Heart left ventricle (tissue), 16 donors: ENCODE data around the gene LAMTOR1. TPM values are rescaled to one million over a fixed set of nuclear protein-coding genes. Genes with fewer than 3 reads are reported as not detected.

Experiments used
- ATAC-seq, 4 donors: fragments of 200-7000 bp; cut with Tn5 transposase; one replicate each; pipeline ENCODE4 v1.9.1; 2020 to 2022; ENCODE audit warnings: moderate library complexity in 4 of 4, mild to moderate bottlenecking in 3 of 4, moderate number of reproducible peaks in 1 of 4
- DNase-seq, 5 donors: peaks; one replicate each; pipeline ENCODE4 v3.0.0-alpha.2; 2020
- H3K27ac ChIP-seq, 12 donors: fragments of 200-600 bp; sonication (generic) in 4 of 12; one replicate each; pipeline versions ENCODE4 v1.5.0 to v1.8.0; 2016 to 2022; ENCODE audit warnings: mild to moderate bottlenecking in 2 of 12
- H3K27me3 ChIP-seq, 9 donors: fragments of 200-600 bp; sonication (generic) in 2 of 9; one replicate each; pipeline versions ENCODE4 v1.5.1 to v1.8.0; 2016 to 2022; ENCODE audit warnings: mild to moderate bottlenecking in 3 of 9
- H3K36me3 ChIP-seq, 9 donors: fragments of 200-600 bp; sonication (generic) in 2 of 9; one replicate each; pipeline versions ENCODE4 v1.5.0 to v1.8.0; 2018 to 2022; ENCODE audit warnings: mild to moderate bottlenecking in 2 of 9
- H3K4me1 ChIP-seq, 12 donors: fragments of 200-600 bp; sonication (generic) in 4 of 12; one replicate each; pipeline versions ENCODE4 v1.5.0 to v1.8.0; 2016 to 2022; ENCODE audit warnings: mild to moderate bottlenecking in 3 of 12
- H3K4me3 ChIP-seq, 12 donors: fragments of 200-600 bp; sonication (generic) in 4 of 12; one replicate each; pipeline versions ENCODE4 v1.5.0 to v1.8.0; 2017 to 2022; ENCODE audit warnings: mild to moderate bottlenecking in 9 of 12, moderate library complexity in 4 of 12
- H3K9me3 ChIP-seq, 12 donors: fragments of 200-600 bp; sonication (generic) in 4 of 12; one replicate each; pipeline versions ENCODE4 v1.5.0 to v1.8.0; 2016 to 2022; ENCODE audit warnings: mild to moderate bottlenecking in 1 of 12
- CTCF ChIP-seq, 12 donors: fragments of 200-600 bp; sonication (generic) in 4 of 12; IDR thresholded peaks; one replicate each; pipeline versions ENCODE4 v1.5.0 to v1.8.0; 2018 to 2022; ENCODE audit warnings: antibody characterized with exemption in 12 of 12, mild to moderate bottlenecking in 5 of 12
- POLR2A ChIP-seq, 2 donors: fragments of 450-650 bp; IDR thresholded peaks; one replicate each; pipeline ENCODE4 v1.6.1; 2017; ENCODE audit warnings: antibody characterized with exemption in 2 of 2, mild to moderate bottlenecking in 2 of 2, moderate library complexity in 2 of 2
- WGBS, 4 donors: extraction: QIAGEN DNeasy Blood & Tissue Kit in 2 of 4; methylation state at CpG; one replicate each; pipeline versions ENCODE4 v1.1.5 to v1.1.7; 2013 to 2018; 5-methylcytosine and 5-hydroxymethylcytosine counted together
- intact Hi-C, 10 donors: fragments of 100-400 bp; cut with DNase I; formaldehyde crosslinking; loops; one replicate each; pipeline versions ENCODE4 v1.11.1 to v1.14.2; 2022
- polyA plus RNA-seq, 2 donors: library from polyadenylated mRNA; stranded (reverse); fragments of 200-250 nt; gene quantifications; one replicate each; pipeline ENCODE4 v1.2.3, GENCODE V29; 2013
- total RNA-seq, 9 donors: library from RNA; depleted of rRNA in 2 of 9; stranded (reverse); fragments of >200 nt in 2 of 9; fragmentation: NEBNext Ultra II Directional in 3 of 9; extraction: Animal tissue kit (Norgen Biotek cat#: 25700) in 3 of 9; gene quantifications; one replicate each; pipeline versions ENCODE4 v1.1.0 to v1.2.4, GENCODE V29; 2016 to 2023
- donor health status: ischemic (EF 13 %, LVEDD 7.1; RV severe dilation, severe dysfunction).
- donor health status: healthy with polysubstance abuse.
- donor health status: DM: no; HTN: yes; CAD: no.
- donor health status: DM: no; HTN: no; CAD: no.
- donor health status: ischemic (EF 25% LVEDD 6.9; RV normal size, moderate dysfunction).
- donor health status: ischemic (EF 25% LVEDD 5.7; RV mildly dilated, moderate dysfunction).
- donor health status: healthy.
- donor health status: DM: yes; HTN: yes; CAD: no.
- donor health status: ischemic (EF 35%, LVEDD 5.7; RV mildly dilated, moderate dysfunction).
- donor health status: nonischemic (EF 11% LVEDD 7.7; RV severe dilation, severe dysfunction).
- donor health status: DM: yes; HTN: yes; CAD: no.
- donor health status: PGD.
- donor health status: ischemic (EF 29% LVEDD 5.4; RV normal size, mild dysfunction).
- donor health status: nonischemic (EF 23%, LVEDD 6.1; RV moderate dilation, normal function).

LAMTOR1 gene
- total and polyA plus RNA-seq, 11 donors, result 68.7 to 159 (median 84.8) TPM

DNA sequence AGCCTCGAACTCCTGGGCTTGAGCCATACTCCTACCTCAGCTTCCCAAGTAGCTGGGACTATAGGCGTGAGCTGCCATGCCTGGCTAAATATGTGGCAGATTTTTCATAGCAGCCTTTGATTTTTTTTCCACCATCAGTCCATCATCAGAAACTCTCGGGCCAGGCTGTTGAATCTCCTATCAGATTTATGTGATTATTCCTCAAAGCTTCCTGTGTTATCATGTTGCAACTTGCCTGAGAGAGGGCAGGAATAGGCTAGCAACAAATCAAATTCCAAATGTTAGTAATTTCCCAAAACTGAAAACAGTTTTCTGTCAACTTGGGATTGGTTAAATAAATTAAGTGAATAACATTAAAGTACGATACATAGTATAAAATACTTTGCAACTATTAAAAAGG is 19.0 kb downstream of the LAMTOR1 start:
- no peak for ATAC-seq
- 85 to 91% (median 88%) methylated on average over 4 of the region's 4 CpGs for WGBS, 4 donors
- peaks cover 0 to 28% (median 12%) of the 10 kb centered on the region in 12 donors for H3K4me1 ChIP-seq
- no peak for DNase-seq
- H3K36me3 ChIP-seq, result peaks cover 0 to 32% (median 12%) of the 10 kb centered on the region in 9 donors
- no peak overlapping the region for H3K4me3 ChIP-seq
- no peaks in the 10 kb centered on the region for H3K9me3 ChIP-seq
- intact Hi-C loops, result loop anchor here in 3 of 10 donors (5.0 kb wide), 2 partner anchors 42 to 47 kb away; no protein-coding TSS in a partner anchor
- TF ChIP-seq POLR2A (IDR thresholded peaks at IDR 0.05) (no peak), CTCF (IDR thresholded peaks at IDR 0.05) (no peak)
- H3K27ac ChIP-seq, result no peak overlapping the region
- H3K27me3 ChIP-seq, result no peaks in the 10 kb centered on the region

DNA sequence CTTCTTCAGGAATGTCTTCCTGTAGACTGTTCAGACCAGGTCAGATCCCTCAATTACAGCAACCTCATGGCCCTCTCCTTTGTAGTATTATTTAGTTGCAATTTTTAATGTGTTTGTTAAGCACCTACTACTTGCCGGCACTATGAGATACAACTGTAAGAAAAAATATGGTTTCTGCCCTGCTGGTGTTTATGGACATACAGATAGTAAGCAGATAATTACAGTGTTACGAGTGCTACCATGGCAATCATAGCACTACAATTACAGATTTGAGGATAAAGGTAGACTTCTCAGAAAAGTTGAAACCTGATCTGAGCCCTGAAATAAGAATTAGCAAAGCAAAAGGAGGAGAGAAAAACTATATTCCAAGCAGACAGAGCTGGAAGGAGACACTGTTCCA is 19.7 kb downstream of the LAMTOR1 start:
- ATAC-seq (no peak), DNase-seq (no peak)
- Histone ChIP-seq H3K27ac (no peak overlapping the region), H3K4me1 (peaks cover 0 to 34% (median 16%) of the 10 kb centered on the region in 12 donors), H3K9me3 (no peaks in the 10 kb centered on the region), H3K4me3 (no peak overlapping the region), H3K36me3 (peaks cover 0 to 27% (median 8%) of the 10 kb centered on the region in 9 donors), H3K27me3 (no peaks in the 10 kb centered on the region)
- intact Hi-C loops, result loop anchor here in 3 of 10 donors (5.0 kb wide), 2 partner anchors 41 to 46 kb away; no protein-coding TSS in a partner anchor
- no peak for TF ChIP-seq CTCF (IDR thresholded peaks at IDR 0.05)
- TF ChIP-seq POLR2A (IDR thresholded peaks at IDR 0.05), result no peak
- 90 to 94% (median 92%) methylated on average over 2 of the region's 2 CpGs for WGBS, 4 donors

DNA sequence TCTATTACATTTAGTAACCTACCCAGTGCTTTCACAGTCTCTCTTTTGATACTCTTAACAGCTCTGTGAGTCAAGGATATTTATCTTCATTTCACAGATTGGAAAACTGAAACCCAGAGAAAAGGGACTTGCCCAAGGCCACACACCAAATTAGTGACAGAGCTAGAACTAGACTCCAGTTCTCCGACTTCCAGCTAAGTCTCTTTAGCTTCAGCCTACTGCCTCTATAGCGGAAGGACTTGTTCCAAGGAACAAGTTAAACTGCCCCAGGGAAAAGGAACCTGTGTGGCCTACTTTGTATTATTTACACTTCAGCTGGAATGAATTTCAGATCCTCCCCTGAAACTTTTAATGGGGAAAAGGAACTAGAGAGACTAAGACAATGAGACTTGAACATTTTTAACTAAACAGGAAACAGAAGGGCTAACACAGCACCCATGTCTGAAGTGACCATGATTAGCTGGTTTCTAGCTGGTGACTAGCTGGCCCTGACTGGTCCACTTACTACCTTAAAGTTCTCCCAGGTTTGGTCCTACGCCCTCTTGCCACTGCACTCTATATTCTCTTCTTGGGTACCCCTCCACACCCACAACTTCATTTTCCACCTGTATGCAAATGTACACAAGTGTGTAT is 21.2 kb downstream of the LAMTOR1 start:
- Histone ChIP-seq H3K36me3 (peaks cover 0 to 15% (median 3%) of the 10 kb centered on the region in 9 donors), H3K9me3 (no peaks in the 10 kb centered on the region), H3K27me3 (no peaks in the 10 kb centered on the region), H3K4me1 (peaks cover 0 to 40% (median 16%) of the 10 kb centered on the region in 12 donors), H3K4me3 (no peak overlapping the region), H3K27ac (peak overlapping the region in 8 of 12 donors; percentile 25 to 93 (median 88))
- ATAC-seq (no peak), DNase-seq (no peak)
- WGBS, 4 donors, result 93 to 97% (median 94%) methylated on average over 3 of the region's 3 CpGs
- intact Hi-C loops, result loop anchor here in 5 of 10 donors (2.0 to 5.0 kb wide), 5 partner anchors 31 to 45 kb away; partner anchors contain the start of gene ANAPC15 (in 1 of the 5)
- TF ChIP-seq CTCF (IDR thresholded peaks at IDR 0.05), result no peak
- TF ChIP-seq POLR2A (IDR thresholded peaks at IDR 0.05), result no peak

- 68 to 77% (median 72%) methylated on average over 21 of the region's 21 CpGs for WGBS, 4 donors
- H3K4me3 ChIP-seq, result peak overlapping the region; percentile 11 to 94 (median 82)
- TF ChIP-seq POLR2A (IDR thresholded peaks at IDR 0.05), result no peak
- H3K36me3 ChIP-seq, result peaks cover 0 to 14% (median 1%) of the 10 kb centered on the region in 9 donors
- peaks cover 0 to 40% (median 16%) of the 10 kb centered on the region in 12 donors for H3K4me1 ChIP-seq
- intact Hi-C loops, result loop anchor here in 5 of 10 donors (2.0 to 5.0 kb wide), 5 partner anchors 32 to 44 kb away; partner anchors contain the start of gene ANAPC15 (in 1 of the 5)
- H3K9me3 ChIP-seq, result no peaks in the 10 kb centered on the region
- no peaks in the 10 kb centered on the region for H3K27me3 ChIP-seq
- DNase-seq (no peak), ATAC-seq (no peak)
- peak overlapping the region; percentile 77 to 93 (median 87) for H3K27ac ChIP-seq
Observed at GRCh38 chr11:72081184-72081644, 21.9 kb downstream of the LAMTOR1 start.
